Measurements from ENCODE around the gene GUCA2A.

Gene GUCA2A

GRCh38 chr1:42157667-42158066, 6.9 kb downstream of the GUCA2A start:
- no peak for TF ChIP-seq CTCF (IDR thresholded peaks at IDR 0.05)
- no peaks in the 10 kb centered on the region for H3K27me3 ChIP-seq
- H3K4me1 ChIP-seq (ENCODE audit: control insufficient read depth in 1 of 2, insufficient read depth in 1 of 2, low read depth in 1 of 2, low read length in 1 of 2): peaks cover 6 to 8% of the 10 kb centered on the region in 2 experiments
- no peak overlapping the region for H3K27ac ChIP-seq
- no peaks in the 10 kb centered on the region for H3K36me3 ChIP-seq
- H3K9me3 ChIP-seq: no peaks in the 10 kb centered on the region
- H3K4me3 ChIP-seq (ENCODE audit: low read depth in 1 of 2, low read length in 1 of 2): no peak overlapping the region

GRCh38 chr1:42155362-42155761, 9.2 kb downstream of the GUCA2A start:
- no peak overlapping the region for H3K27ac ChIP-seq
- H3K4me1 ChIP-seq (ENCODE audit: control insufficient read depth in 1 of 2, insufficient read depth in 1 of 2, low read depth in 1 of 2, low read length in 1 of 2): no peaks in the 10 kb centered on the region
- no peak for TF ChIP-seq CTCF (IDR thresholded peaks at IDR 0.05)
- H3K4me3 ChIP-seq (ENCODE audit: low read depth in 1 of 2, low read length in 1 of 2): no peak overlapping the region
- H3K27me3 ChIP-seq: no peaks in the 10 kb centered on the region
- H3K9me3 ChIP-seq: no peaks in the 10 kb centered on the region
- H3K36me3 ChIP-seq: no peaks in the 10 kb centered on the region

DNA sequence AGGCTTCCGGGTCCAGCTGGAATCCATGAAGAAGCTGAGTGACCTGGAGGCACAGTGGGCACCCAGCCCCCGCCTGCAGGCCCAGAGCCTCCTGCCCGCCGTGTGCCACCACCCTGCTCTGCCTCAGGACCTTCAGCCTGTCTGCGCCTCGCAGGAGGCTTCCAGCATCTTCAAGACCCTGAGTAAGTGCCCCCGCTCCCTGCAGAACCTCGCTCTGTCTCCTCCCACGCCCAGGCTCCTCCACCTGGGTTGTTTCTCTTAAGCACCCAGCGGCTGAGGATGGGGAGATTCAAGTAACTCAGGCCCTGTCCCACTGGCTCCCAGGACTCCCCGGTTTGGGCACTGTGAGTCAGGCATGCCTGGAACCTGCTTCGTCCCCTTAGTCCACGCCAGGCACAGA, 9.9 kb downstream of the GUCA2A start:
- Histone ChIP-seq H3K4me1 (ENCODE audit: control insufficient read depth in 1 of 2, insufficient read depth in 1 of 2, low read depth in 1 of 2, low read length in 1 of 2) (no peaks in the 10 kb centered on the region), H3K9me3 (no peaks in the 10 kb centered on the region), H3K4me3 (ENCODE audit: low read depth in 1 of 2, low read length in 1 of 2) (no peak overlapping the region), H3K36me3 (no peaks in the 10 kb centered on the region), H3K27me3 (no peaks in the 10 kb centered on the region), H3K27ac (no peak overlapping the region)
- TF ChIP-seq CTCF (IDR thresholded peaks at IDR 0.05): no peak

DNA sequence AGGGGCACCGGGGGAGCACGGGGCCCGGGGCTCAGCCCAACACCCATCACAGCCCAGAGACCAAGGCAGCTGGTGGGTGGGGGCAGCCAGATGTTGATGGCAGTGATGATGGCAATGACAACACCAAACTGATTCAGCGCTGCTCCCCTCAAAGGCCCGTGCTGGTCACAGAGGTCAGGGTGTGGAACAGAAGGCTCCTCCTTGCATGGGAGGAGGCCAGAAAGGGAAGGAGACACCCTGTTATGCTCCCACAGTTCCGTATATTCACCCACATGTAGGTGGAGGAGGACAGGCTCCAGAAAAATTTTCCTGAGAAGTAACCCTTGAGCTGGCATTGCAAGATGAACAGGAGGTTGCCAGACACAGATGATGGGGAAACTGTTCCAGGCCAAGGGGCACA, 10.9 kb downstream of the GUCA2A start:
- no peaks in the 10 kb centered on the region for H3K9me3 ChIP-seq
- H3K36me3 ChIP-seq: no peaks in the 10 kb centered on the region
- no peak for TF ChIP-seq CTCF (IDR thresholded peaks at IDR 0.05)
- no peaks in the 10 kb centered on the region for H3K4me1 ChIP-seq (ENCODE audit: control insufficient read depth in 1 of 2, insufficient read depth in 1 of 2, low read depth in 1 of 2, low read length in 1 of 2)
- H3K27ac ChIP-seq: no peak overlapping the region
- H3K27me3 ChIP-seq: no peaks in the 10 kb centered on the region
- no peak overlapping the region for H3K4me3 ChIP-seq (ENCODE audit: low read depth in 1 of 2, low read length in 1 of 2)

GRCh38 chr1:42152907-42153600, 11.5 kb downstream of the GUCA2A start, which contains the start of gene GUCA2B:
Gene GUCA2B (plus strand): TSS chr1:42153410. CDS start chr1:42153451, 41 bp downstream.
- no peak for TF ChIP-seq CTCF (IDR thresholded peaks at IDR 0.05)
- Histone ChIP-seq H3K36me3 (no peaks in the 10 kb centered on the region), H3K27me3 (no peaks in the 10 kb centered on the region), H3K4me3 (ENCODE audit: low read depth in 1 of 2, low read length in 1 of 2) (no peak within 1 kb of the TSS), H3K4me1 (ENCODE audit: control insufficient read depth in 1 of 2, insufficient read depth in 1 of 2, low read depth in 1 of 2, low read length in 1 of 2) (no peaks in the 10 kb centered on the region), H3K9me3 (no peaks in the 10 kb centered on the region), H3K27ac (no peak within 1 kb of the TSS)
